IMR-90 (cell line): Measurements from ENCODE around the gene PSME4. TPM values are rescaled to one million over a fixed set of nuclear protein-coding genes. Genes with fewer than 3 reads are reported as not detected.

Source experiments
- ATAC-seq: fragments of 200-7000 bp; cut with Tn5 transposase; 2 replicates; pipeline ENCODE4 v1.9.1; 2020; ENCODE audit warnings: low read depth, mild to moderate bottlenecking, moderate library complexity
- BruUV-seq: library from RNA; stranded (reverse); fragments of 400-500 nt; replicated peaks from 2 replicates; lab custom pipeline; 2021; lab: Mats Ljungman, UMichigan
- CTCF ChIA-PET: fragments of 300-600 bp; formaldehyde crosslinking; extraction: SDS; loops from one replicate; lab custom pipeline; 2021; ENCODE audit warnings: antibody characterized with exemption; lab: Yijun Ruan, JAX
- POLR2A ChIA-PET: fragments of 300-600 bp; sonication (Branson Sonifier 250); formaldehyde crosslinking; loops from one replicate; lab custom pipeline; 2022; ENCODE audit warnings: antibody characterized with exemption; ENCODE audit not compliant: unreplicated experiment; lab: Charles Lee
- DNase-seq: peaks from one replicate; pipeline ENCODE4 v3.0.0; 2013
- H2AFZ ChIP-seq: replicated peaks from 2 replicates; pipeline ENCODE3; 2013; ENCODE audit warnings: low read length, mild to moderate bottlenecking; ENCODE audit not compliant: poor library complexity
- H2AK5ac ChIP-seq: 2 replicates; pipeline ENCODE4 v1.6.1; 2013; ENCODE audit warnings: low read depth, low read length, inconsistent platforms
- H2AK9ac ChIP-seq: replicated peaks from 2 replicates; pipeline ENCODE3; 2013; ENCODE audit warnings: mild to moderate bottlenecking, low read depth, low read length, moderate library complexity; ENCODE audit not compliant: poor library complexity
- H2BK120ac ChIP-seq: 2 replicates; pipeline ENCODE4 v1.6.1; 2013; ENCODE audit warnings: low read depth, low read length, inconsistent platforms
- H2BK15ac ChIP-seq: 3 replicates; pipeline ENCODE4 v1.6.1; 2013; ENCODE audit warnings: low read depth, low read length, inconsistent platforms
- H2BK20ac ChIP-seq: 2 replicates; pipeline ENCODE4 v1.6.1; 2013; ENCODE audit warnings: low read depth, mild to moderate bottlenecking, inconsistent platforms, low read length, moderate library complexity
- H2BK5ac ChIP-seq: 2 replicates; pipeline ENCODE4 v1.6.1; 2013; ENCODE audit warnings: mild to moderate bottlenecking, low read depth, low read length, inconsistent platforms; ENCODE audit not compliant: poor library complexity, severe bottlenecking
- H3K14ac ChIP-seq: replicated peaks from 2 replicates; pipeline ENCODE4 v1.6.1; 2013; ENCODE audit warnings: low read depth, low read length, inconsistent platforms
- H3K18ac ChIP-seq: 2 replicates; pipeline ENCODE4 v1.6.1; 2013; ENCODE audit warnings: low read depth, low read length, control low read depth
- H3K23ac ChIP-seq: 2 replicates; pipeline ENCODE4 v1.6.1; 2013; ENCODE audit warnings: low read depth, low read length, inconsistent platforms
- H3K27ac ChIP-seq: 2 replicates; pipeline ENCODE4 v1.5.1; 2013; ENCODE audit warnings: mild to moderate bottlenecking, control low read depth, low read length; ENCODE audit not compliant: insufficient read depth
- H3K27me3 ChIP-seq: 2 replicates; pipeline ENCODE4 v1.6.1; 2013; ENCODE audit warnings: low read length; ENCODE audit not compliant: control insufficient read depth, insufficient read depth
- H3K36me3 ChIP-seq: 2 replicates; pipeline ENCODE4 v1.6.1; 2013; ENCODE audit warnings: low read length, mixed read lengths; ENCODE audit not compliant: control insufficient read depth, insufficient read depth
- H3K4ac ChIP-seq: 2 replicates; pipeline ENCODE4 v1.6.1; 2013; ENCODE audit warnings: low read depth, low read length, inconsistent platforms
- H3K4me1 ChIP-seq: 2 replicates; pipeline ENCODE4 v1.6.1; 2013; ENCODE audit warnings: low read length, mixed read lengths; ENCODE audit not compliant: control insufficient read depth, insufficient read depth
- H3K4me2 ChIP-seq: 2 replicates; pipeline ENCODE4 v1.6.1; 2013; ENCODE audit warnings: low read depth, mild to moderate bottlenecking, control low read depth, low read length, moderate library complexity
- H3K4me3 ChIP-seq: 2 replicates; pipeline ENCODE4 v1.5.1; 2013; ENCODE audit warnings: low read depth, mild to moderate bottlenecking, control low read depth, low read length, moderate library complexity; ENCODE audit not compliant: insufficient read depth
- H3K56ac ChIP-seq: 2 replicates; pipeline ENCODE4 v1.6.1; 2013; ENCODE audit warnings: low read length, inconsistent platforms; ENCODE audit not compliant: insufficient read depth; ENCODE audit errors: extremely low read depth
- H3K79me1 ChIP-seq, 2 experiments: 2 replicates each; pipeline ENCODE4 v1.6.1; 2013; ENCODE audit warnings: low read length in 2 of 2, inconsistent platforms in 1 of 2, low read depth in 1 of 2
- H3K9ac ChIP-seq: 2 replicates; pipeline ENCODE4 v1.6.1; 2013; ENCODE audit warnings: low read depth, low read length, control low read depth
- H3K9me1 ChIP-seq: 2 replicates; pipeline ENCODE4 v1.6.1; 2013; ENCODE audit warnings: low read length, inconsistent platforms; ENCODE audit not compliant: insufficient read depth
- H3K9me3 ChIP-seq: 2 replicates; pipeline ENCODE4 v1.6.1; 2013; ENCODE audit warnings: low read length; ENCODE audit not compliant: control insufficient read depth, insufficient read depth
- H4K20me1 ChIP-seq: 2 replicates; pipeline ENCODE4 v1.6.1; 2013; ENCODE audit warnings: low read length, inconsistent platforms; ENCODE audit not compliant: insufficient read depth
- H4K5ac ChIP-seq: 2 replicates; pipeline ENCODE4 v1.6.1; 2013; ENCODE audit warnings: mild to moderate bottlenecking, low read depth, low read length, control low read depth
- H4K8ac ChIP-seq, 2 experiments: 2 replicates each; pipeline ENCODE4 v1.6.1; 2013; ENCODE audit warnings: low read depth in 2 of 2, low read length in 2 of 2, control low read depth in 1 of 2, inconsistent platforms in 1 of 2
- H4K91ac ChIP-seq: 2 replicates; pipeline ENCODE4 v1.6.1; 2013; ENCODE audit warnings: low read depth, low read length, inconsistent platforms; ENCODE audit not compliant: insufficient read depth
- BHLHE40 ChIP-seq: fragments of 150-350 bp; IDR thresholded peaks from 2 replicates; pipeline ENCODE4 v1.6.1; 2016; ENCODE audit warnings: mild to moderate bottlenecking, low read depth, low read length
- CEBPB ChIP-seq: IDR thresholded peaks from 2 replicates; pipeline ENCODE4 v1.6.1; 2012; ENCODE audit warnings: low read depth, low read length, improper control_type of control experiment
- CHD1 ChIP-seq: IDR thresholded peaks from 2 replicates; pipeline ENCODE4 v1.6.1; 2012; ENCODE audit warnings: low read depth, low read length, improper control_type of control experiment
- FOS ChIP-seq: fragments of 150-350 bp; IDR thresholded peaks from 2 replicates; pipeline ENCODE4 v1.6.1; 2016; ENCODE audit warnings: low read depth, low read length
- MAFK ChIP-seq: IDR thresholded peaks from 2 replicates; pipeline ENCODE4 v1.6.1; 2012; ENCODE audit warnings: low read depth, low read length, improper control_type of control experiment
- MAZ ChIP-seq: IDR thresholded peaks from 2 replicates; pipeline ENCODE4 v1.6.1; 2012; ENCODE audit warnings: low read depth, mild to moderate bottlenecking, low read length, improper control_type of control experiment, moderate library complexity, borderline replicate concordance
- MXI1 ChIP-seq: IDR thresholded peaks from 2 replicates; pipeline ENCODE4 v1.6.1; 2012; ENCODE audit warnings: low read depth, mild to moderate bottlenecking, low read length, moderate library complexity, borderline replicate concordance
- NFE2L2 ChIP-seq: fragments of 150-350 bp; IDR thresholded peaks from 2 replicates; pipeline ENCODE4 v1.6.1; 2016; ENCODE audit warnings: low read depth, mild to moderate bottlenecking, low read length
- POLR2A ChIP-seq: IDR thresholded peaks from 2 replicates; pipeline ENCODE4 v1.6.1; 2012; ENCODE audit warnings: mild to moderate bottlenecking, low read depth, low read length
- RAD21 ChIP-seq: IDR thresholded peaks from 2 replicates; pipeline ENCODE4 v1.6.1; 2012; ENCODE audit warnings: low read length, improper control_type of control experiment
- RCOR1 ChIP-seq: IDR thresholded peaks from 2 replicates; pipeline ENCODE4 v1.6.1; 2012; ENCODE audit warnings: mild to moderate bottlenecking, low read length, improper control_type of control experiment; ENCODE audit not compliant: insufficient replicate concordance
- RFX5 ChIP-seq: IDR thresholded peaks from 2 replicates; pipeline ENCODE4 v1.8.0; 2012; ENCODE audit warnings: low read depth, mild to moderate bottlenecking, low read length, moderate library complexity
- SMC3 ChIP-seq: fragments of 150-350 bp; IDR thresholded peaks from 2 replicates; pipeline ENCODE4 v1.6.1; 2016; ENCODE audit warnings: low read depth, mild to moderate bottlenecking, antibody characterized with exemption, low read length, moderate library complexity
- WGBS, 2 experiments: methylation state at CpG; one replicate each; pipeline versions ENCODE4 v1.1.5 to v1.1.7; 2013; ENCODE audit warnings: missing lambda C conversion rate in 2 of 2; ENCODE audit not compliant: insufficient read length in 1 of 2; ENCODE audit errors: extremely low coverage in 2 of 2; 5-methylcytosine and 5-hydroxymethylcytosine counted together
- dilution Hi-C: fragments of 300-500 bp; cut with HindIII; formaldehyde crosslinking; loops from one replicate; pipeline ENCODE4 v1.14.3; 2018; ENCODE audit warnings: low sequenced_read_pairs; ENCODE audit not compliant: unreplicated experiment
- in situ Hi-C: fragments of 300-500 bp; cut with MboI; formaldehyde crosslinking; loops from 3 replicates; pipeline ENCODE4 v1.14.3; 2019; ENCODE audit warnings: low sequenced_read_pairs, inconsistent platforms, mixed read lengths
- intact Hi-C: fragments of 100-400 bp; cut with micrococcal nuclease; formaldehyde crosslinking; loops from 2 replicates; pipeline ENCODE4 v1.10.0; 2022
- polyA plus RNA-seq, 3 experiments: library from polyadenylated mRNA; depleted of rRNA; stranded (reverse); fragments of >200 nt; gene quantifications; 2 replicates each; pipeline ENCODE4 v1.2.3, GENCODE V29; 2012; ENCODE audit warnings: low replicate concordance in 1 of 3
- total RNA-seq: library from RNA; depleted of rRNA; stranded (reverse); fragments of >200 nt; gene quantifications from 2 replicates; pipeline ENCODE4 v1.2.3, GENCODE V29; 2012
- TF ChIP-seq, protein P1 (sequence below): conservative IDR thresholded peaks from 2 replicates; pipeline ENCODE4 v1.5.1; 2012; ENCODE audit warnings: mild to moderate bottlenecking, low read depth, low read length, improper control_type of control experiment
- TF ChIP-seq, protein P2 (sequence below): fragments of 150-350 bp; IDR thresholded peaks from 2 replicates; pipeline ENCODE4 v1.6.1; 2016; ENCODE audit warnings: low read depth, mild to moderate bottlenecking, low read length, moderate library complexity, borderline replicate concordance

PSME4 gene
- total and polyA plus RNA-seq, 2 of the 4 experiments (the other 2 are of a cell fraction) = 28.2 to 61.3 TPM

DNA sequence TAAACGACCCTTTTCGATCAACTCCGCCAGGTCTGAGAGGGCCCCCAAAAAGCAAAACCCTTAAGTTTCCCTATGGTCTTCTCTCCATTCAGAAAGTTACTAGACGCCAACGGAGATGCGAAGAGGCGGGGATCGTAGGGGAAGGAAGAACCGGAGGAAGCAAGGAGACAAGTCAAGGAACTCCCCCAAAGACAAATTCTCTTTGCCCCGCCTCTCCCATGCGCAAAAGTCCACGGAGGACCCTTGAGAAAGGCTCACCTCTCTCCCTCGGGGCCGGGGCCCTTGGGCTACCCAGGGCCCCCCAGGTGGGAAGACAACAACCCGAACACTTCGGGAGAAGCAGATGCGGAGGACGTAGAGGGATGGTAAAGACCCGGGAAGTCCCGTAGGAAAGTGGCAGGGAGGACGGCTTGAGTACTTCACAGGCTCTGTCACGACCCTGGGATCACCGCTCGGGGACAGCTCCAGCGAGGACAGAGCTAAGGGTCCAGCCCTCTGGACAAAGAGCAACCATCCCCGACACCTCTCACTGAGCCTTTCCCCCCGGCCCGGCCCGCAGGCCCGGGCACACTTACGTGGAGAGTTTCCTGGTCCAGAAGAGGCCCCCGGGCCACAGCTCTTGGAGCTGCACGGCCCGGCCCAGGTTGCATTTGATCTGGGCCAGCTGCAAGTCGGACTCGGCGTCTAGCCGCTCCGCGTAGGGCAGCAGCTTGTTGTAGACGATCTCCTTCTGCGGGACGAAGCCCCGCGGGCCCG lies 647 bp downstream of the PSME4 start:
- POLR2A ChIA-PET = no interaction called here
- Histone ChIP-seq H3K9me3 (no peaks in the 10 kb centered on the region), H3K18ac (peak overlapping the region; percentile 20), H3K4me2 (peak overlapping the region; percentile 96), H2BK15ac (peak overlapping the region; percentile 8; the same call in 1 of the 3 replicates), H4K91ac (peak overlapping the region; percentile 67), H3K4me1 (peaks cover 7% of the 10 kb centered on the region), H3K4me3 (peak overlapping the region; percentile 100), H2BK120ac (peak overlapping the region; percentile 47; the same call in 1 of the 2 replicates), H2AK9ac (peak overlapping the region; percentile 95), H3K9ac (peak overlapping the region; percentile 74), H3K9me1 (no peaks in the 10 kb centered on the region), H3K27me3 (no peaks in the 10 kb centered on the region), H4K5ac (peak overlapping the region; percentile 3; the same call in 1 of the 2 replicates), H3K36me3 (peaks cover 1% of the 10 kb centered on the region; the same call in 1 of the 2 replicates), H2BK5ac (peak overlapping the region; percentile 86), H2AK5ac (peak overlapping the region; percentile 57), H3K4ac (peak overlapping the region; percentile 65), H2AFZ (peak overlapping the region; percentile 85), H3K14ac (peak overlapping the region; percentile 90), H4K20me1 (peaks cover 53% of the 10 kb centered on the region), H3K56ac (peak overlapping the region; percentile 85), H2BK20ac (peak overlapping the region; percentile 31; the same call in 1 of the 2 replicates), H3K79me1 (peaks cover 4 to 23% of the 10 kb centered on the region in 2 experiments), H3K23ac (peak overlapping the region; percentile 99), H4K8ac (peak overlapping the region; percentile 68 to 72; a peak in 2 of 4 replicates), H3K27ac (peak overlapping the region; percentile 80)
- no TSS peak for BruUV-seq
- peak; percentile 34 for ATAC-seq
- CTCF ChIA-PET = no interaction called here
- DNase-seq = peak; percentile 37
- no peak for TF ChIP-seq FOS
- TF ChIP-seq CHD1 = no peak
- TF ChIP-seq NFE2L2 = no peak
- TF ChIP-seq POLR2A = no peak
- no peak for TF ChIP-seq RCOR1
- TF ChIP-seq CEBPB = no peak
- TF ChIP-seq SMC3 = no peak
- no peak for TF ChIP-seq BHLHE40
- TF ChIP-seq, protein P1, sequence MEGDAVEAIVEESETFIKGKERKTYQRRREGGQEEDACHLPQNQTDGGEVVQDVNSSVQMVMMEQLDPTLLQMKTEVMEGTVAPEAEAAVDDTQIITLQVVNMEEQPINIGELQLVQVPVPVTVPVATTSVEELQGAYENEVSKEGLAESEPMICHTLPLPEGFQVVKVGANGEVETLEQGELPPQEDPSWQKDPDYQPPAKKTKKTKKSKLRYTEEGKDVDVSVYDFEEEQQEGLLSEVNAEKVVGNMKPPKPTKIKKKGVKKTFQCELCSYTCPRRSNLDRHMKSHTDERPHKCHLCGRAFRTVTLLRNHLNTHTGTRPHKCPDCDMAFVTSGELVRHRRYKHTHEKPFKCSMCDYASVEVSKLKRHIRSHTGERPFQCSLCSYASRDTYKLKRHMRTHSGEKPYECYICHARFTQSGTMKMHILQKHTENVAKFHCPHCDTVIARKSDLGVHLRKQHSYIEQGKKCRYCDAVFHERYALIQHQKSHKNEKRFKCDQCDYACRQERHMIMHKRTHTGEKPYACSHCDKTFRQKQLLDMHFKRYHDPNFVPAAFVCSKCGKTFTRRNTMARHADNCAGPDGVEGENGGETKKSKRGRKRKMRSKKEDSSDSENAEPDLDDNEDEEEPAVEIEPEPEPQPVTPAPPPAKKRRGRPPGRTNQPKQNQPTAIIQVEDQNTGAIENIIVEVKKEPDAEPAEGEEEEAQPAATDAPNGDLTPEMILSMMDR = no peak
- TF ChIP-seq MXI1 = no peak
- TF ChIP-seq MAFK = no peak
- TF ChIP-seq RFX5 = no peak
- TF ChIP-seq RAD21 = no peak
- TF ChIP-seq, protein P2, sequence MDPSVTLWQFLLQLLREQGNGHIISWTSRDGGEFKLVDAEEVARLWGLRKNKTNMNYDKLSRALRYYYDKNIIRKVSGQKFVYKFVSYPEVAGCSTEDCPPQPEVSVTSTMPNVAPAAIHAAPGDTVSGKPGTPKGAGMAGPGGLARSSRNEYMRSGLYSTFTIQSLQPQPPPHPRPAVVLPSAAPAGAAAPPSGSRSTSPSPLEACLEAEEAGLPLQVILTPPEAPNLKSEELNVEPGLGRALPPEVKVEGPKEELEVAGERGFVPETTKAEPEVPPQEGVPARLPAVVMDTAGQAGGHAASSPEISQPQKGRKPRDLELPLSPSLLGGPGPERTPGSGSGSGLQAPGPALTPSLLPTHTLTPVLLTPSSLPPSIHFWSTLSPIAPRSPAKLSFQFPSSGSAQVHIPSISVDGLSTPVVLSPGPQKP = no peak
- TF ChIP-seq MAZ = no peak; the same call in 1 of the 2 replicates
- dilution Hi-C loops = no loop called here
- in situ Hi-C loops = no loop called here
- intact Hi-C loops = loop anchor here (5.0 kb wide), 1 partner anchor 97 kb away; no protein-coding TSS in a partner anchor
- 0% methylated on average over 9 of the region's 46 CpGs; no CpG with 5 or more reads in 1 of the 2 experiments for WGBS, 2 experiments
